Activated T-cell treated with anti-CD3 and anti-CD28 coated beads for 1 hour (primary cell): ENCODE data around the gene BEST1.

Experiments
- DNase-seq: peaks from one replicate; pipeline ENCODE4 v3.0.0-alpha.2; 2020; ENCODE audit warnings: low read depth

Gene BEST1

GRCh38 chr11:61950035-61950547, at the start of gene BEST1:
BEST1 (plus strand) TSS chr11:61950351; CDS start chr11:61951807, 1,456 bp downstream.
- DNase-seq = no peak

GRCh38 chr11:61901397-61901796, 48.8 kb upstream of the BEST1 start:
- DNase-seq = no peak

- no peak for DNase-seq
Observed at GRCh38 chr11:61902313-61902712, 47.8 kb upstream of the BEST1 start.

- DNase-seq = no peak
Observed at GRCh38 chr11:61903845-61904244, 46.3 kb upstream of the BEST1 start.

GRCh38 chr11:61904539-61905048, 45.6 kb upstream of the BEST1 start:
- DNase-seq = no peak

GRCh38 chr11:61905067-61905696, 45.0 kb upstream of the BEST1 start:
- no peak for DNase-seq

- DNase-seq = no peak
Observed at GRCh38 chr11:61905801-61906521, 44.2 kb upstream of the BEST1 start.

- DNase-seq = no peak
Observed at GRCh38 chr11:61906522-61906909, 43.6 kb upstream of the BEST1 start.

GRCh38 chr11:61907282-61907681, 42.9 kb upstream of the BEST1 start:
- DNase-seq = no peak

- DNase-seq = no peak
Observed at GRCh38 chr11:61907871-61908729, 42.1 kb upstream of the BEST1 start.

GRCh38 chr11:61908730-61909316, 41.3 kb upstream of the BEST1 start:
- DNase-seq = no peak

GRCh38 chr11:61910187-61911127, 39.7 kb upstream of the BEST1 start:
- no peak for DNase-seq

- no peak for DNase-seq
Observed at GRCh38 chr11:61911128-61911700, 38.9 kb upstream of the BEST1 start.

- no peak for DNase-seq
Observed at GRCh38 chr11:61911701-61912529, 38.2 kb upstream of the BEST1 start.

- no peak for DNase-seq
Observed at GRCh38 chr11:61912530-61912898, 37.6 kb upstream of the BEST1 start.

GRCh38 chr11:61912991-61913698, 37.0 kb upstream of the BEST1 start:
- DNase-seq = no peak

- no peak for DNase-seq
Observed at GRCh38 chr11:61913699-61914395, 36.3 kb upstream of the BEST1 start.

GRCh38 chr11:61914471-61915171, 35.5 kb upstream of the BEST1 start:
- no peak for DNase-seq
